ENCODE data around the gene ST3GAL5.
A peak's percentile ranks its signal among the peaks of the same experiment; 100 is the strongest.

Gene ST3GAL5

GRCh38 chr2:85803704-85804425 lies 84.9 kb downstream of the ST3GAL5 start:
- H3K36me3 ChIP-seq (ENCODE audit: control insufficient read depth, insufficient read depth, low read length), result no peaks in the 10 kb centered on the region
- H3K4me1 ChIP-seq (ENCODE audit: control insufficient read depth, insufficient read depth, low read length, poor library complexity, severe bottlenecking), result no peaks in the 10 kb centered on the region
- H3K27ac ChIP-seq (ENCODE audit: low read depth, low read length, severe bottlenecking), result no peak overlapping the region
- H3K4me3 ChIP-seq (ENCODE audit: extremely low read depth, insufficient read depth, low read length, poor library complexity, severe bottlenecking), result no peak overlapping the region
- WGBS, 2 experiments (ENCODE audit: insufficient coverage in 2 of 2), result 92 to 95% methylated on average over 8 to 9 of the region's 10 CpGs
- H3K9me3 ChIP-seq (ENCODE audit: control insufficient read depth, low read length), result no peaks in the 10 kb centered on the region

GRCh38 chr2:85802354-85803103 lies 86.3 kb downstream of the ST3GAL5 start:
- no peak overlapping the region for H3K4me3 ChIP-seq (ENCODE audit: extremely low read depth, insufficient read depth, low read length, poor library complexity, severe bottlenecking)
- H3K27ac ChIP-seq (ENCODE audit: low read depth, low read length, severe bottlenecking), result no peak overlapping the region
- no peaks in the 10 kb centered on the region for H3K9me3 ChIP-seq (ENCODE audit: control insufficient read depth, low read length)
- WGBS, 2 experiments (ENCODE audit: insufficient coverage in 2 of 2), result 88 to 93% methylated on average over 5 to 9 of the region's 9 CpGs
- H3K36me3 ChIP-seq (ENCODE audit: control insufficient read depth, insufficient read depth, low read length), result no peaks in the 10 kb centered on the region
- no peaks in the 10 kb centered on the region for H3K4me1 ChIP-seq (ENCODE audit: control insufficient read depth, insufficient read depth, low read length, poor library complexity, severe bottlenecking)

DNA sequence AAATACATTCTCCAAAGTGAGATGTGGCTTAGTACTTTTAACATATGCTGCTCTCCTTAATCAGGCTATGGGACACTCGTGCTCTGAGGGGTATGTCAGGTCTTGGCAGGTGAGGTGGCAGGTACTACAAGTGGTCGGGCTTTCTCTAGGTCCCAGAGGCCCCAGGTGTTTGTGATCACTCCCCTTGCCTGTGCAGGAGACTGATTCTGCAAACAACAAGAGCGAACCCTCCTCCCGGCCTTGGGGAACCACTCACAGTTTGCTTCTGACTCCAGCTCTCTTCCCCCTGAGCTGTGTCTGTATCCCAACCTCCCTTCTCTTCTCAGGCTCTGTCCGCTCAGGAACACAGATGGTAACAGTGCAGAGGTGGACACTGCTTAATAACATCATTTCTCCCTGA lies 86.9 kb downstream of the ST3GAL5 start:
- Histone ChIP-seq H3K9me3 (ENCODE audit: control insufficient read depth, low read length) (no peaks in the 10 kb centered on the region), H3K36me3 (ENCODE audit: control insufficient read depth, insufficient read depth, low read length) (no peaks in the 10 kb centered on the region), H3K27ac (ENCODE audit: low read depth, low read length, severe bottlenecking) (no peak overlapping the region), H3K4me1 (ENCODE audit: control insufficient read depth, insufficient read depth, low read length, poor library complexity, severe bottlenecking) (peaks cover 1% of the 10 kb centered on the region), H3K4me3 (ENCODE audit: extremely low read depth, insufficient read depth, low read length, poor library complexity, severe bottlenecking) (no peak overlapping the region)
- 73 to 91% methylated on average over 3 to 4 of the region's 5 CpGs for WGBS, 2 experiments (ENCODE audit: insufficient coverage in 2 of 2)

DNA sequence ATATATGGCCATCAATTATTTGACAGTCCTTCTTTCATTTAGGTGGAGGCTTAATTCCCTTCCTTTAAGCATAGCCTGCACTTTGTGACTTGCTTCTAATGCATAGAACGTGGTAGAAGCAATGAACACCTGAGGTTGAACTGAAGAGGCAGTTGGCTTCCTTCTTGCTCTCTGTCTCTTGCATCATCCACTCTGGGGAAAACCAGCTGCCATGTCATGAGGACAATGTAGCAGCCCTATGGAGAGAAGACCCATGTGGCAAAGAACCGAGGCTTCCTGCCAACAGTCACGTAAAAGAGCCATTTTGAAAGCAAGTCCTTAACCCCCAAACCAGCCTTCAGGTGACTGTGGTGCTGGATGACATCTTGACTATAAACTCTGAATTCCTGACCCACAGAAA lies 88.2 kb downstream of the ST3GAL5 start:
- Histone ChIP-seq H3K4me1 (ENCODE audit: control insufficient read depth, insufficient read depth, low read length, poor library complexity, severe bottlenecking) (peaks cover 13% of the 10 kb centered on the region), H3K9me3 (ENCODE audit: control insufficient read depth, low read length) (no peaks in the 10 kb centered on the region), H3K36me3 (ENCODE audit: control insufficient read depth, insufficient read depth, low read length) (no peaks in the 10 kb centered on the region), H3K4me3 (ENCODE audit: extremely low read depth, insufficient read depth, low read length, poor library complexity, severe bottlenecking) (no peak overlapping the region), H3K27ac (ENCODE audit: low read depth, low read length, severe bottlenecking) (no peak overlapping the region)
- WGBS, 2 experiments (ENCODE audit: insufficient coverage in 2 of 2), result 85 to 89% methylated on average over 3 of the region's 3 CpGs

DNA sequence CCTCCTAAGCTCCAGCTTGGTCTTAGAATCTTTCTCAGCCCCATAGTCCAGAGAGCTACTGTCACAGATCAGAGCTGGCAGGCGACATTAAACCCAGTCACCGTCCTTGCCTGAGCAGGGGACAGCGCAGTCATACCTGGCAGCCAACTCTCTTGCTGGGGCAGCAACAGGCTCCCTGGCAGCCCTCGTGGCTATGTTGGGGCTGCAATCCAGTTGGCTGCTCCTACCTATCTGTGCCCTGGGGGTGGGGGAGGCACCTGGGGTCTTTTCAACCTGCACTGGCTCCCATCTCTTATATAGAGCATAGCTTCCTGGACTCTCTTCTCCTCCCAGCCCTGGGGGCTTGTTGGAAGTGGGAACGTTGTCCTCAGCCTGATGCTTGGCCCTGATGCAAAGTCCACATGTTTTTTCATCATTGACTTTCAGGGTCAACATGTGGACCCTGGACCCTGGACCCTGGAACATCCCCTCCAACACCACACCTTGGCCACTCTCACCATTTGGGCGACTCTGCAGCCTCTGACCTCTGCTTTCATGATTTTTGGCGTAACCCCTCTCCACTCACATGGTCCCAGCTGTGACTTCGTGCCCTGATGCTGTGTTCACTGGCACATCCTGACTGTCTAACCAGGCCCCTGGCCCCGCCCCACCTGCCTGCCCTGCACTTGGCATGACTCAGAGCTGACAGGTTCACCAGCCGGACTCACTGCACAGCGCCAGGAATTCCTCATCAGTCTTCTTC lies 89.4 kb downstream of the ST3GAL5 start:
- Histone ChIP-seq H3K27ac (ENCODE audit: low read depth, low read length, severe bottlenecking) (no peak overlapping the region), H3K36me3 (ENCODE audit: control insufficient read depth, insufficient read depth, low read length) (no peaks in the 10 kb centered on the region), H3K4me1 (ENCODE audit: control insufficient read depth, insufficient read depth, low read length, poor library complexity, severe bottlenecking) (peaks cover 18% of the 10 kb centered on the region)

DNA sequence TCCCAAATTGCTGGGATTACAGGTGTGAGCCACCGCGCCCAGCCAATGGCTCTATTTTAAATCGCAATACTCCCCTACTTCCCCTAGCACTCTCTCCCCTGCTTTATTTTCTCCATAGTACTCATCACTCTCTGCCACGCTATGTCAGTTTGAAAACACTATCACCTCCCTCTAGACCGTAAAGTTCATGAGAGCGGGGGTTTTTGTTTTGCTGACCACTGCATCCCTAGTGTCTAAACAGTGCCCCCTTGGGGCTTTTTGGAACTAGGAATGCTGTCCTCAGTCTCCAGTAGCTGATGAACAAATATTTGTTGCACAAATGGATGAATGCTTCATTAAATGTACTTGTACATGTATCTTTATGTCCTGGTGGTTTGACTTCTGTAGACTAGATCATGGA lies 90.9 kb downstream of the ST3GAL5 start:
- no peak overlapping the region for H3K4me3 ChIP-seq (ENCODE audit: extremely low read depth, insufficient read depth, low read length, poor library complexity, severe bottlenecking)
- WGBS, 2 experiments (ENCODE audit: insufficient coverage in 2 of 2), result 81 to 96% methylated on average over 4 to 6 of the region's 6 CpGs
- H3K4me1 ChIP-seq (ENCODE audit: control insufficient read depth, insufficient read depth, low read length, poor library complexity, severe bottlenecking), result peaks cover 19% of the 10 kb centered on the region
- no peaks in the 10 kb centered on the region for H3K36me3 ChIP-seq (ENCODE audit: control insufficient read depth, insufficient read depth, low read length)
- H3K27ac ChIP-seq (ENCODE audit: low read depth, low read length, severe bottlenecking), result no peak overlapping the region
- no peaks in the 10 kb centered on the region for H3K9me3 ChIP-seq (ENCODE audit: control insufficient read depth, low read length)

More for the DNA sequence above, 89.4 kb downstream of the ST3GAL5 start:
- no peak overlapping the region for H3K4me3 ChIP-seq (ENCODE audit: extremely low read depth, insufficient read depth, low read length, poor library complexity, severe bottlenecking)
- no peaks in the 10 kb centered on the region for H3K9me3 ChIP-seq (ENCODE audit: control insufficient read depth, low read length)
- WGBS, 2 experiments (ENCODE audit: insufficient coverage in 2 of 2), result 85 to 87% methylated on average over 8 to 9 of the region's 11 CpGs

DNA sequence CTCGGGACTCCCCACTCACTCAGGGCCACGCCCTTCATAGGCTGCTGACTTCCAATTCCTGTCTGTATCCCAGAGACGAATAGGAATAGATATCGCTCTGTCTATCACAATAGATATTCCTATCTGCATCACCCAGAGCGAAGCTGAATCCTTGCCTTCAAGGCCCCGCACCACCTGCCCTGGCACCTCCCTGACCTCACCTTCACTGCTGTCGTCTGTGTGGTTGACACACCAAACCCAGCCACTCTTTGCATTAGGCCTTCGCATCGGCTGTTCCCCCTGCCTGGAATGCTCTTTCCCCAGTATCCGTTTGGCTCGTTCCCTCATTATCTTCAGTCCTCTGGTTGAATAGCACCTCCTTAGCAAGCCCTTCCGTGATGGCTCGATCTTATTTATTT lies 91.5 kb downstream of the ST3GAL5 start:
- WGBS, 2 experiments (ENCODE audit: insufficient coverage in 2 of 2), result 94 to 95% methylated on average over 8 to 12 of the region's 13 CpGs
- no peak overlapping the region for H3K27ac ChIP-seq (ENCODE audit: low read depth, low read length, severe bottlenecking)

GRCh38 chr2:85796341-85797262 lies 92.2 kb downstream of the ST3GAL5 start:
- Histone ChIP-seq H3K4me3 (ENCODE audit: extremely low read depth, insufficient read depth, low read length, poor library complexity, severe bottlenecking) (no peak overlapping the region), H3K36me3 (ENCODE audit: control insufficient read depth, insufficient read depth, low read length) (no peaks in the 10 kb centered on the region), H3K4me1 (ENCODE audit: control insufficient read depth, insufficient read depth, low read length, poor library complexity, severe bottlenecking) (peaks cover 26% of the 10 kb centered on the region), H3K27ac (ENCODE audit: low read depth, low read length, severe bottlenecking) (peak overlapping the region; percentile 16), H3K9me3 (ENCODE audit: control insufficient read depth, low read length) (no peaks in the 10 kb centered on the region)
- WGBS, 2 experiments (ENCODE audit: insufficient coverage in 2 of 2), result 68 to 79% methylated on average over 17 to 19 of the region's 22 CpGs

More for the DNA sequence above, 91.5 kb downstream of the ST3GAL5 start:
- Histone ChIP-seq H3K4me1 (ENCODE audit: control insufficient read depth, insufficient read depth, low read length, poor library complexity, severe bottlenecking) (peaks cover 26% of the 10 kb centered on the region), H3K36me3 (ENCODE audit: control insufficient read depth, insufficient read depth, low read length) (no peaks in the 10 kb centered on the region), H3K4me3 (ENCODE audit: extremely low read depth, insufficient read depth, low read length, poor library complexity, severe bottlenecking) (no peak overlapping the region), H3K9me3 (ENCODE audit: control insufficient read depth, low read length) (no peaks in the 10 kb centered on the region)

DNA sequence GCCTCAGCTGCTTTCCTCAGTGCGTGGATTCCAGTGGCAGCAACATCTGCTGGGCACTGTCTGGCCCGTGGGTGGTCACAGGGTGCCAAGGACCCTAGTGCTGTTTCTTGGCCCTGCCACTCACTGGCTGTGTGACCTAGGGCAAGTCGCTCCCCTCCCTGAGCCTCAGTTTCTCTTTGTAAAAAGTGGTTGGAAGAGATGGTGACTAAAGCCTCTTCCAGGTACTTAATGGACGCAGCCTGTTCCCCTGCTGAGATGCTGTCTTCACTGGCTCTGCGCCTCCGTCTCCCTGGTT lies 92.8 kb downstream of the ST3GAL5 start:
- no peak overlapping the region for H3K4me3 ChIP-seq (ENCODE audit: extremely low read depth, insufficient read depth, low read length, poor library complexity, severe bottlenecking)
- peak overlapping the region; percentile 16 for H3K27ac ChIP-seq (ENCODE audit: low read depth, low read length, severe bottlenecking)
- 85 to 90% methylated on average over 5 of the region's 6 CpGs for WGBS, 2 experiments (ENCODE audit: insufficient coverage in 2 of 2)
- H3K4me1 ChIP-seq (ENCODE audit: control insufficient read depth, insufficient read depth, low read length, poor library complexity, severe bottlenecking), result peaks cover 26% of the 10 kb centered on the region
- no peaks in the 10 kb centered on the region for H3K36me3 ChIP-seq (ENCODE audit: control insufficient read depth, insufficient read depth, low read length)
- no peaks in the 10 kb centered on the region for H3K9me3 ChIP-seq (ENCODE audit: control insufficient read depth, low read length)
